CD14-positive monocyte (primary cell): Measurements from ENCODE around the gene ADAMTS8. TPM values are rescaled to one million over a fixed set of nuclear protein-coding genes. Genes with fewer than 3 reads are reported as not detected.

Experiments used
- DNase-seq, 3 donors: peaks; one replicate each; pipeline ENCODE4 v3.0.0-alpha.2; 2011 to 2022
- H2AFZ ChIP-seq: 2 replicates; pipeline ENCODE4 v1.6.0; 2012; ENCODE audit warnings: mild to moderate bottlenecking, low read depth, low read length, inconsistent platforms; ENCODE audit not compliant: insufficient read depth, poor library complexity, severe bottlenecking
- H3K27ac ChIP-seq, 2 donors: 1 replicate in 1 of 2; 2 replicates in 1 of 2; pipeline ENCODE4 v1.5.1; 2012 to 2013; ENCODE audit warnings: low read length in 2 of 2, control low read depth in 1 of 2, inconsistent platforms in 1 of 2, low read depth in 1 of 2, mild to moderate bottlenecking in 1 of 2
- H3K27me3 ChIP-seq, 2 donors: one replicate each; pipeline versions ENCODE4 v1.6.0 to v1.6.1; 2011 to 2013; ENCODE audit warnings: low read length in 2 of 2; ENCODE audit not compliant: control insufficient read depth in 2 of 2, insufficient read depth in 2 of 2
- H3K36me3 ChIP-seq, 2 donors: replicated peaks in 1 of 2; 1 replicate in 1 of 2; 2 replicates in 1 of 2; pipeline versions ENCODE4 v1.5.1 to v1.6.1; 2012 to 2013; ENCODE audit warnings: low read length in 2 of 2, control low read depth in 1 of 2, inconsistent platforms in 1 of 2, mild to moderate bottlenecking in 1 of 2; ENCODE audit not compliant: insufficient read depth in 2 of 2, control insufficient read depth in 1 of 2
- H3K4me1 ChIP-seq, 2 donors: 1 replicate in 1 of 2; 2 replicates in 1 of 2; pipeline versions ENCODE4 v1.5.1 to v1.6.1; 2012 to 2013; ENCODE audit warnings: low read length in 2 of 2, control low read depth in 1 of 2, inconsistent platforms in 1 of 2, mild to moderate bottlenecking in 1 of 2, moderate library complexity in 1 of 2; ENCODE audit not compliant: insufficient read depth in 2 of 2, control insufficient read depth in 1 of 2
- H3K4me2 ChIP-seq: replicated peaks from 2 replicates; pipeline ENCODE3; 2012; ENCODE audit warnings: low read length, moderate library complexity, mild to moderate bottlenecking; ENCODE audit not compliant: poor library complexity, severe bottlenecking; ENCODE audit errors: extremely low read depth
- H3K4me3 ChIP-seq, 3 experiments: fragments of 200-600 bp in 1 of 3; sonication (generic) in 1 of 3; replicated peaks in 1 of 3; 1 replicate in 2 of 3; 2 replicates in 1 of 3; pipeline ENCODE4 v1.5.1; 2011 to 2013; ENCODE audit warnings: low read length in 3 of 3, mild to moderate bottlenecking in 3 of 3, control low read depth in 2 of 3, low read depth in 2 of 3, inconsistent platforms in 1 of 3, moderate library complexity in 1 of 3
- H3K79me2 ChIP-seq: 2 replicates; pipeline ENCODE4 v1.6.0; 2012; ENCODE audit warnings: mild to moderate bottlenecking, control low read depth, inconsistent platforms, low read length, moderate library complexity; ENCODE audit not compliant: insufficient read depth
- H3K9ac ChIP-seq: 2 replicates; pipeline ENCODE4 v1.6.0; 2017; ENCODE audit warnings: low read length, mild to moderate bottlenecking; ENCODE audit not compliant: insufficient read depth, poor library complexity, severe bottlenecking
- H3K9me3 ChIP-seq, 2 donors: replicated peaks in 1 of 2; 1 replicate in 1 of 2; 2 replicates in 1 of 2; pipeline versions ENCODE4 v1.5.1 to v1.6.1; 2012 to 2013; ENCODE audit warnings: low read length in 2 of 2, control low read depth in 1 of 2; ENCODE audit not compliant: control insufficient read depth in 1 of 2, insufficient read depth in 1 of 2
- H4K20me1 ChIP-seq: 2 replicates; pipeline ENCODE4 v1.6.0; 2012; ENCODE audit warnings: mild to moderate bottlenecking, low read length, control low read depth, moderate library complexity; ENCODE audit not compliant: insufficient read depth
- H3K27ac Mint-ChIP-seq, 7 donors: one replicate each; pipeline ENCODE4 v1.8.0; 2020; ENCODE audit warnings: mild to moderate bottlenecking in 7 of 7, mixed read lengths in 7 of 7, moderate library complexity in 6 of 7, inconsistent platforms in 2 of 7
- H3K27me3 Mint-ChIP-seq, 3 donors: one replicate each; pipeline ENCODE4 v1.8.0; 2021 to 2022; ENCODE audit warnings: low read depth in 3 of 3, mild to moderate bottlenecking in 3 of 3, mixed read lengths in 3 of 3, moderate library complexity in 3 of 3, inconsistent platforms in 1 of 3
- H3K36me3 Mint-ChIP-seq, 2 donors: one replicate each; pipeline ENCODE4 v1.8.0; 2020; ENCODE audit warnings: mixed read lengths in 2 of 2, inconsistent platforms in 1 of 2, mild to moderate bottlenecking in 1 of 2
- H3K4me1 Mint-ChIP-seq: one replicate; pipeline ENCODE4 v1.8.0; 2020; ENCODE audit warnings: mild to moderate bottlenecking, mixed read lengths
- H3K4me3 Mint-ChIP-seq, 2 donors: one replicate each; pipeline ENCODE4 v1.8.0; 2020; ENCODE audit warnings: mild to moderate bottlenecking in 2 of 2, mixed read lengths in 2 of 2, moderate library complexity in 1 of 2
- H3K9me3 Mint-ChIP-seq, 7 donors: one replicate each; pipeline ENCODE4 v1.8.0; 2020 to 2022; ENCODE audit warnings: mixed read lengths in 7 of 7, mild to moderate bottlenecking in 6 of 7, moderate library complexity in 6 of 7, inconsistent platforms in 2 of 7
- WGBS: methylation state at CpG from one replicate; pipeline ENCODE4 v1.1.5; 2013; ENCODE audit warnings: missing lambda C conversion rate; ENCODE audit not compliant: insufficient coverage; 5-methylcytosine and 5-hydroxymethylcytosine counted together
- intact Hi-C, 2 donors: fragments of 100-400 bp; cut with micrococcal nuclease; formaldehyde crosslinking; loops; one replicate each; pipeline versions ENCODE4 v1.15.0 to v1.15.1; 2023
- polyA plus RNA-seq, 3 donors: library from polyadenylated mRNA; depleted of rRNA in 1 of 3; unstranded in 2 of 3; stranded (reverse) in 1 of 3; fragments of 300-500 nt in 2 of 3; fragments of >200 nt in 1 of 3; fragmentation: Illumina TruSeq in 2 of 3; gene quantifications; 1 replicate in 2 of 3; 2 replicates in 1 of 3; pipeline ENCODE4 v1.2.3, GENCODE V29; 2012 to 2021
- TF ChIP-seq, protein P1 (sequence below): fragments of 200-600 bp; IDR thresholded peaks from one replicate; pipeline ENCODE4 v1.8.0; 2022; ENCODE audit warnings: antibody characterized with exemption, mild to moderate bottlenecking

Gene ADAMTS8
- polyA plus RNA-seq, 3 donors = not detected

DNA sequence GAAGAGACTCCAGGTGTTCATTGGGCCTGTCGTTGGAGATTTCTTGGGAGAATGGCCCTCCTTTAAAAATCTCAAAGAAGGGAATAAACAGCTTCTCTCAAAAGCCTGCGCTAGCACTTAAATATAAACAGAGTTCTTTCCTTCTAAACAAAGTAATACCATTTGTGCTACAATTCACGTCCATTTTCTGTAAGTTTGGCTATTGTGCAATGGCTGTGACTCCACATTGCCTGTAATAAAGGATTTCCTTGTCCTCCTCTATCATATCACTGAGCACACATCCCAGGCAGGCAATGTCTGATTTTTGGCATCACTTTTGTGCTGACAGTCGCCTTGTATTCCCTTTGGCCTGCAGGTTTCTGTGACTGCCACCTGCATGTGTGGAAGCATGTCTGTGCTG, 4.9 kb upstream of the ADAMTS8 start:
- WGBS = 100% methylated on average over 1 of the region's 4 CpGs
- Histone ChIP-seq H3K79me2 (no peaks in the 10 kb centered on the region), H3K4me2 (no peak overlapping the region), H3K4me3 (no peak overlapping the region), H3K4me1 (no peaks in the 10 kb centered on the region), H4K20me1 (no peaks in the 10 kb centered on the region), H2AFZ (no peak overlapping the region), H3K36me3 (no peaks in the 10 kb centered on the region), H3K9ac (no peak overlapping the region), H3K9me3 (peaks cover 0 to 13% of the 10 kb centered on the region in 2 donors), H3K27ac (no peak overlapping the region), H3K27me3 (peaks cover 24 to 30% of the 10 kb centered on the region in 2 donors)
- Mint-ChIP-seq H3K4me3 (no peak overlapping the region), H3K27ac (no peak overlapping the region), H3K36me3 (peaks cover 0 to 3% of the 10 kb centered on the region in 2 donors), H3K9me3 (peaks cover 0 to 10% (median 3%) of the 10 kb centered on the region in 7 donors), H3K27me3 (peaks cover 31 to 40% (median 32%) of the 10 kb centered on the region in 3 donors), H3K4me1 (peaks cover 7% of the 10 kb centered on the region)
- TF ChIP-seq, protein P1, sequence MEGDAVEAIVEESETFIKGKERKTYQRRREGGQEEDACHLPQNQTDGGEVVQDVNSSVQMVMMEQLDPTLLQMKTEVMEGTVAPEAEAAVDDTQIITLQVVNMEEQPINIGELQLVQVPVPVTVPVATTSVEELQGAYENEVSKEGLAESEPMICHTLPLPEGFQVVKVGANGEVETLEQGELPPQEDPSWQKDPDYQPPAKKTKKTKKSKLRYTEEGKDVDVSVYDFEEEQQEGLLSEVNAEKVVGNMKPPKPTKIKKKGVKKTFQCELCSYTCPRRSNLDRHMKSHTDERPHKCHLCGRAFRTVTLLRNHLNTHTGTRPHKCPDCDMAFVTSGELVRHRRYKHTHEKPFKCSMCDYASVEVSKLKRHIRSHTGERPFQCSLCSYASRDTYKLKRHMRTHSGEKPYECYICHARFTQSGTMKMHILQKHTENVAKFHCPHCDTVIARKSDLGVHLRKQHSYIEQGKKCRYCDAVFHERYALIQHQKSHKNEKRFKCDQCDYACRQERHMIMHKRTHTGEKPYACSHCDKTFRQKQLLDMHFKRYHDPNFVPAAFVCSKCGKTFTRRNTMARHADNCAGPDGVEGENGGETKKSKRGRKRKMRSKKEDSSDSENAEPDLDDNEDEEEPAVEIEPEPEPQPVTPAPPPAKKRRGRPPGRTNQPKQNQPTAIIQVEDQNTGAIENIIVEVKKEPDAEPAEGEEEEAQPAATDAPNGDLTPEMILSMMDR = no peak
- DNase-seq = no peak
- intact Hi-C loops = no loop called here

DNA sequence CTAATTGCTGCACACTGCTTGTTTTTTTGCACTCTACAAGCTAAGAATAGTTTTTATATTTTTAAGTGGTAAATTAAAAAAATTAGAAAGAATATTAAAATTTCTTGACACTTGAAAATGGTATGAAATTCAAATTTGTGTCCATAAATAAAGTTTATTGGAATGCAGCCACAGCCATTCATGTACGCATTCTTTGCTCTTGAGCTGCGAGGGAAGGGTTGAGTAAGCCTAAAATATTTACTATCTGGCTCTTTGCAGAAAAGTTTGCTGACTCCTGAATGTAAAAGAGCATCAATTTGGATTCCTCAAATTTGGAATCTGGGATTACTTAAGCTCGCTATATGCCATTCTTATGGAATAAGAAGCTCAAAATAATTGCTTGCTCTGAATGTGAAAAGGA, 3.4 kb upstream of the ADAMTS8 start:
- H3K4me3 ChIP-seq = no peak overlapping the region
- TF ChIP-seq, protein P1 = peak; percentile 1
- Mint-ChIP-seq H3K4me1 (peaks cover 5% of the 10 kb centered on the region), H3K9me3 (peaks cover 0 to 16% (median 7%) of the 10 kb centered on the region in 7 donors), H3K36me3 (peaks cover 0 to 5% of the 10 kb centered on the region in 2 donors), H3K4me3 (no peak overlapping the region), H3K27me3 (peaks cover 37 to 51% (median 40%) of the 10 kb centered on the region in 3 donors), H3K27ac (no peak overlapping the region)
- H3K4me1 ChIP-seq = peaks cover 0 to 5% of the 10 kb centered on the region in 2 donors
- DNase-seq = no peak
- H3K27me3 ChIP-seq = peaks cover 33 to 39% of the 10 kb centered on the region in 2 donors
- no peak overlapping the region for H3K9ac ChIP-seq
- peaks cover 0 to 17% of the 10 kb centered on the region in 2 donors for H3K9me3 ChIP-seq
- intact Hi-C loops = no loop called here
- H4K20me1 ChIP-seq = no peaks in the 10 kb centered on the region
- no peak overlapping the region for H2AFZ ChIP-seq
- H3K27ac ChIP-seq = no peak overlapping the region
- no peaks in the 10 kb centered on the region for H3K79me2 ChIP-seq
- H3K4me2 ChIP-seq = no peak overlapping the region
- H3K36me3 ChIP-seq = no peaks in the 10 kb centered on the region
- 90% methylated on average over 2 of the region's 3 CpGs for WGBS
